Testis (tissue), 2 donors: ENCODE data around the gene KLHDC7A.

Experiments
- CTCF ChIP-seq, 3 experiments: fragments of 450-650 bp in 2 of 3; fragments of 200-600 bp in 1 of 3; sonication (generic) in 1 of 3; IDR thresholded peaks; one replicate each; pipeline ENCODE4 v1.5.1; 2016 to 2019; ENCODE audit warnings: antibody characterized with exemption in 3 of 3, mild to moderate bottlenecking in 2 of 3, moderate library complexity in 1 of 3
- POLR2A ChIP-seq: fragments of 450-650 bp; IDR thresholded peaks from one replicate; pipeline ENCODE4 v1.6.1; 2017; ENCODE audit warnings: antibody characterized with exemption, mild to moderate bottlenecking, moderate library complexity

- TF ChIP-seq CTCF (IDR thresholded peaks at IDR 0.05) (no peak), POLR2A (no peak)
Measured at GRCh38 chr1:18516473-18516872, 35.7 kb downstream of the KLHDC7A start.
